ENCODE results near the gene TAF5L. TPM values are rescaled to one million over a fixed set of nuclear protein-coding genes. Genes with fewer than 3 reads are reported as not detected.

Gene TAF5L
- total RNA-seq, 2 experiments from 2014 or later, result 30.3 to 32.9 TPM

DNA sequence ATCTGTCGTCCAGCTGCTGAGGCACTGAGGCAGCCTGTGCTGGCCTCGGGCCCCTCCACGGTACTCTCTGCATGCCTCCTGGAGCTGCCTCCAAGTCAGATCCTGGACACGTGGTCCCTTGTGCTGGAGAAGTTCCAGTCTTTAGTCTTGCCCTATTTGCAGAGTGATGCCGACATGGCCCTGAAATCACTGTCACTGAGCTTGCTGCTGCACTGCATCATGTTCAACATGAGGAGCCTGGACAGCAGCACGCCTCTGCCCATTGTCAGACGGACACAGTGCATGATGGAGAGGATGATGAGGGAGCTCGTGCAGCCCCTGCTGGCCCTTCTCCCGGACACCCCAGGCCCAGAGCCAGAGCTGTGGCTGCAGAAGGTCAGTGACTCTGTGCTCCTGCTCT is 10.1 kb upstream of the TAF5L start:
- BruUV-seq (replicated peaks), result no TSS peak
- DNase-seq (ENCODE audit: low spot score), result no peak
- intact Hi-C loops (cut with micrococcal nuclease; ENCODE audit: unreplicated experiment), result no loop called here
- no peaks in the 10 kb centered on the region for H3K9me2 ChIP-seq (ENCODE audit: insufficient read depth, low read length)
- H3K4me3 ChIP-seq (ENCODE audit: low read depth, low read length, poor library complexity, severe bottlenecking), result no peak overlapping the region
- TF ChIP-seq EZH2phosphoT487 (IDR thresholded peaks at IDR 0.05; ENCODE audit: borderline replicate concordance, low read depth, low read length), result no peak
- TF ChIP-seq, protein P1, sequence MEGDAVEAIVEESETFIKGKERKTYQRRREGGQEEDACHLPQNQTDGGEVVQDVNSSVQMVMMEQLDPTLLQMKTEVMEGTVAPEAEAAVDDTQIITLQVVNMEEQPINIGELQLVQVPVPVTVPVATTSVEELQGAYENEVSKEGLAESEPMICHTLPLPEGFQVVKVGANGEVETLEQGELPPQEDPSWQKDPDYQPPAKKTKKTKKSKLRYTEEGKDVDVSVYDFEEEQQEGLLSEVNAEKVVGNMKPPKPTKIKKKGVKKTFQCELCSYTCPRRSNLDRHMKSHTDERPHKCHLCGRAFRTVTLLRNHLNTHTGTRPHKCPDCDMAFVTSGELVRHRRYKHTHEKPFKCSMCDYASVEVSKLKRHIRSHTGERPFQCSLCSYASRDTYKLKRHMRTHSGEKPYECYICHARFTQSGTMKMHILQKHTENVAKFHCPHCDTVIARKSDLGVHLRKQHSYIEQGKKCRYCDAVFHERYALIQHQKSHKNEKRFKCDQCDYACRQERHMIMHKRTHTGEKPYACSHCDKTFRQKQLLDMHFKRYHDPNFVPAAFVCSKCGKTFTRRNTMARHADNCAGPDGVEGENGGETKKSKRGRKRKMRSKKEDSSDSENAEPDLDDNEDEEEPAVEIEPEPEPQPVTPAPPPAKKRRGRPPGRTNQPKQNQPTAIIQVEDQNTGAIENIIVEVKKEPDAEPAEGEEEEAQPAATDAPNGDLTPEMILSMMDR (conservative IDR thresholded peaks at IDR 0.05; ENCODE audit: low read length), result no peak
- CTCF ChIA-PET (ENCODE audit: unreplicated experiment), result no interaction called here
- no peaks in the 10 kb centered on the region for H3K9me3 ChIP-seq (ENCODE audit: low read length)
- peaks cover 97% of the 10 kb centered on the region for H3K36me3 ChIP-seq (ENCODE audit: insufficient read depth, low read length)
- H3K4me1 ChIP-seq (ENCODE audit: insufficient read depth, low read length, poor library complexity, severe bottlenecking), result no peaks in the 10 kb centered on the region
- H3K79me2 ChIP-seq (ENCODE audit: insufficient read depth, low read depth, low read length), result peaks cover 59% of the 10 kb centered on the region
- H3K4me2 ChIP-seq (ENCODE audit: low read length), result no peak overlapping the region
- H2AFZ ChIP-seq (ENCODE audit: low read length), result no peak overlapping the region
- no peak overlapping the region for H3K27ac ChIP-seq (ENCODE audit: low read depth, low read length, poor library complexity, severe bottlenecking)
- no peaks in the 10 kb centered on the region; the same call in 1 of the 2 replicates for H4K20me1 ChIP-seq (ENCODE audit: insufficient read depth, low read length)
- POLR2A ChIA-PET, result interaction anchor here (0.6 kb wide), 1 partner anchor 76 kb away, joined by 3 read pairs; no protein-coding TSS in a partner anchor

DNA sequence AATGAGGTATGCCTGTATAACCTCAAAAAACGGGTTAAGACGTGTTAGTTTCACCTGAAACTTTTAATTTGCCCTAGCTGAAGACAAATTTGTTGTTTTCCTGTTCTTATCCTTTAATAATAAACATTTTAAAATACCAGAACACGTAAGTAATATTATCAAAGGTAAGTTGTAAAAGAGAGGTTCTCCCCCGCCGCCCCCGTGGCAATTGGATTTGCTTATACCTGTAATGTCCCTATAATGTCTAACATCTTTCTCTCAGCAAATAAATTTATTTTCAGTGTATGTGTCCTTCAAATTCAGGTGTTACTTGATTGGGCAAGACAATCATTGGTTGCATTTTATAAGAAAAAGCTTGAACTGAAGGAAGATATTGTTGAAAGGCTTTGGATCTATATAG is 6.0 kb upstream of the TAF5L start:
- intact Hi-C loops (cut with micrococcal nuclease; ENCODE audit: unreplicated experiment), result no loop called here
- peaks cover 67% of the 10 kb centered on the region for H3K79me2 ChIP-seq (ENCODE audit: insufficient read depth, low read depth, low read length)
- peaks cover 15% of the 10 kb centered on the region for H3K4me1 ChIP-seq (ENCODE audit: insufficient read depth, low read length, poor library complexity, severe bottlenecking)
- no peak overlapping the region for H3K4me2 ChIP-seq (ENCODE audit: low read length)
- TF ChIP-seq, protein P1 (conservative IDR thresholded peaks at IDR 0.05; ENCODE audit: low read length), result no peak
- no peak for TF ChIP-seq EZH2phosphoT487 (IDR thresholded peaks at IDR 0.05; ENCODE audit: borderline replicate concordance, low read depth, low read length)
- ChIA-PET CTCF (ENCODE audit: unreplicated experiment) (no interaction called here), POLR2A (interaction anchor here (0.6 to 0.7 kb wide), 2 partner anchors 25 to 73 kb away, joined by 3 to 6 read pairs; partner anchors contain the start of gene ABCB10)
- no peak overlapping the region for H3K4me3 ChIP-seq (ENCODE audit: low read depth, low read length, poor library complexity, severe bottlenecking)
- H4K20me1 ChIP-seq (ENCODE audit: insufficient read depth, low read length), result peaks cover 25% of the 10 kb centered on the region; the same call in 1 of the 2 replicates
- no TSS peak for BruUV-seq (replicated peaks)
- no peak overlapping the region for H3K27ac ChIP-seq (ENCODE audit: low read depth, low read length, poor library complexity, severe bottlenecking)
- H3K9me2 ChIP-seq (ENCODE audit: insufficient read depth, low read length), result no peaks in the 10 kb centered on the region
- no peak overlapping the region for H2AFZ ChIP-seq (ENCODE audit: low read length)
- H3K9me3 ChIP-seq (ENCODE audit: low read length), result no peaks in the 10 kb centered on the region
- DNase-seq (ENCODE audit: low spot score), result no peak
- peaks cover 86% of the 10 kb centered on the region for H3K36me3 ChIP-seq (ENCODE audit: insufficient read depth, low read length)

GRCh38 chr1:229631148-229631547 is 5.2 kb upstream of the TAF5L start:
- H3K36me3 ChIP-seq (ENCODE audit: insufficient read depth, low read length), result peaks cover 78% of the 10 kb centered on the region
- intact Hi-C loops (cut with micrococcal nuclease; ENCODE audit: unreplicated experiment), result no loop called here
- peaks cover 26% of the 10 kb centered on the region; the same call in 1 of the 2 replicates for H4K20me1 ChIP-seq (ENCODE audit: insufficient read depth, low read length)
- BruUV-seq (replicated peaks), result no TSS peak
- H3K9me2 ChIP-seq (ENCODE audit: insufficient read depth, low read length), result no peaks in the 10 kb centered on the region
- TF ChIP-seq, protein P1 (conservative IDR thresholded peaks at IDR 0.05; ENCODE audit: low read length), result no peak
- no peak for TF ChIP-seq EZH2phosphoT487 (IDR thresholded peaks at IDR 0.05; ENCODE audit: borderline replicate concordance, low read depth, low read length)
- H3K27ac ChIP-seq (ENCODE audit: low read depth, low read length, poor library complexity, severe bottlenecking), result no peak overlapping the region
- no peak overlapping the region for H2AFZ ChIP-seq (ENCODE audit: low read length)
- ChIA-PET POLR2A (interaction anchor here (0.6 to 0.7 kb wide), 5 partner anchors 15 to 181 kb away, joined by 3 to 6 read pairs (median 4); no protein-coding TSS in a partner anchor), CTCF (ENCODE audit: unreplicated experiment) (no interaction called here)
- no peak overlapping the region for H3K4me2 ChIP-seq (ENCODE audit: low read length)
- H3K9me3 ChIP-seq (ENCODE audit: low read length), result no peaks in the 10 kb centered on the region
- DNase-seq (ENCODE audit: low spot score), result no peak
- H3K4me1 ChIP-seq (ENCODE audit: insufficient read depth, low read length, poor library complexity, severe bottlenecking), result peaks cover 15% of the 10 kb centered on the region
- peaks cover 76% of the 10 kb centered on the region for H3K79me2 ChIP-seq (ENCODE audit: insufficient read depth, low read depth, low read length)
- no peak overlapping the region for H3K4me3 ChIP-seq (ENCODE audit: low read depth, low read length, poor library complexity, severe bottlenecking)
